Left cardiac atrium (tissue), 4 donors: Measurements from ENCODE around the gene ELOVL1. TPM values are rescaled to one million over a fixed set of nuclear protein-coding genes. Genes with fewer than 3 reads are reported as not detected.

Experiments
- ATAC-seq, 2 donors: fragments of 200-7000 bp; cut with Tn5 transposase; one replicate each; pipeline ENCODE4 v1.9.1; 2020; ENCODE audit warnings: mild to moderate bottlenecking in 2 of 2, moderate library complexity in 2 of 2
- DNase-seq: peaks from one replicate; pipeline ENCODE4 v3.0.0-alpha.2; 2020
- intact Hi-C, 2 donors: fragments of 100-400 bp; cut with DNase I; formaldehyde crosslinking; loops; one replicate each; pipeline versions ENCODE4 v1.14.1 to v1.15.1; 2022 to 2023
- microRNA-seq, 2 donors: library from miRNA; unstranded; fragments of <30 nt; microRNA quantifications; one replicate each; pipeline ENCODE4 v1.2.0, GENCODE V29; 2020
- total RNA-seq, 2 donors: library from RNA; stranded (reverse); fragmentation: NEBNext Ultra II Directional; extraction: Animal tissue kit (Norgen Biotek cat#: 25700); gene quantifications; one replicate each; pipeline ENCODE4 v1.2.1, GENCODE V29; 2021
- donor health status: DM: no; HTN: yes; CAD: no.
- donor health status: DM: no; HTN: yes; CAD: no; lungs with severe emphysema.
- donor health status: DM: yes; HTN: yes; CAD: no.
- donor health status: Dilated cardiomyopathy.

The ELOVL1 gene
- total RNA-seq, 2 donors from 2014 or later = 35.9 to 49.4 TPM

GRCh38 chr1:43315481-43315880 is 52.3 kb downstream of the ELOVL1 start:
- DNase-seq = peak; percentile 7
- no peak for ATAC-seq
- intact Hi-C loops = no loop called here

GRCh38 chr1:43314233-43314632 is 53.6 kb downstream of the ELOVL1 start:
- ATAC-seq (no peak), DNase-seq (no peak)
- intact Hi-C loops = no loop called here

- ATAC-seq (no peak), DNase-seq (no peak)
- intact Hi-C loops = no loop called here
These were observed 54.0 kb downstream of the ELOVL1 start for GRCh38 chr1:43313771-43314170.

Small RNA genes within 50 kb of the gene (microRNA-seq; reads per million reads assigned to microRNA genes)
- gene MIR6734 = 0.40 to 2.7 reads per million in 2 donors

Other genes starting within 250 kb of the ELOVL1 start
- gene EBNA1BP2, start 195.7 kb downstream of the ELOVL1 start, total RNA-seq = 10 to 100 TPM; 26.3 to 37.0 TPM
- under 1 TPM in 1 of 2 donors, not detected in 1; 0.13 TPM for gene CFAP57, start 195.7 kb downstream of the ELOVL1 start, total RNA-seq
- gene TMEM125, start 98.0 kb downstream of the ELOVL1 start, total RNA-seq = under 1 TPM; 0.41 to 0.65 TPM
- gene C1orf210, start 82.4 kb downstream of the ELOVL1 start, total RNA-seq = not detected
- gene TIE1, start 67.0 kb downstream of the ELOVL1 start, total RNA-seq = 10 to 100 TPM; 23.1 to 38.9 TPM
- under 1 TPM; 0.44 to 0.65 TPM for gene MPL, start 30.2 kb downstream of the ELOVL1 start, total RNA-seq
- 1 to 10 TPM in 1 of 2 donors, under 1 TPM in 1; 0.34 to 1.4 TPM for gene CDC20, start 9.0 kb downstream of the ELOVL1 start, total RNA-seq
- 10 to 100 TPM; 19.1 to 27.4 TPM for gene MED8, start 21.8 kb upstream of the ELOVL1 start, total RNA-seq
- gene SZT2, start 21.9 kb upstream of the ELOVL1 start, total RNA-seq = 10 to 100 TPM; 26.3 to 30.5 TPM
- 10 to 100 TPM; 24.8 to 29.3 TPM for gene HYI, start 85.9 kb upstream of the ELOVL1 start, total RNA-seq
- 10 to 100 TPM; 37.4 to 63.1 TPM for gene PTPRF, start 162.9 kb upstream of the ELOVL1 start, total RNA-seq